Activated CD4-positive, alpha-beta T cell treated with anti-CD3 and anti-CD28 coated beads, Interleukin-2, amount 50 U/mL, for 48 hours (primary cell): ENCODE results near the gene RNPEPL1.

Experiments used
- DNase-seq, 2 experiments: peaks; one replicate each; pipeline ENCODE4 v3.0.0-alpha.2; 2020

Gene RNPEPL1

GRCh38 chr2:240539906-240540305, 28.4 kb upstream of the RNPEPL1 start:
- DNase-seq = no peak

DNA sequence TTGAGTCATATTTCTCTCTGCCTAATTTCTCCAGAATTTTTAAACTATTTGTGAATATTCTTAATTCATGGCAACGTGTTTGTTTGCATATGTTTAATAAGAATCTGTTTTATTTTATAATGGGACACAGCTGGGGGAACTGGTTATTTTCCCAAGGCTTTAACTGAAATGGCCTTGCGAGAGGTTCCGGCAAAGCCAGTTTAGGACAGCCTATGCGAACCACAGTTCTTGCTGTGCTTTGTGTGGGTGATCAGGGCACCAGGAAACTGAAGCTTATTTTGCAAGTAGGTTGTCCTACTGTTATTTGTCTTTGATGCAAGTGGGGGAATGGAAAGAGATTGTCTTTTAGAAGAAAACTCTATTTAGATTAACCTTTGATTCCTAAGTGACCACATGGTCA, 17.0 kb upstream of the RNPEPL1 start:
- DNase-seq = no peak

- DNase-seq = no peak
These were observed 16.5 kb upstream of the RNPEPL1 start for GRCh38 chr2:240551811-240552210.

GRCh38 chr2:240553956-240554480, 14.3 kb upstream of the RNPEPL1 start:
- no peak for DNase-seq

DNA sequence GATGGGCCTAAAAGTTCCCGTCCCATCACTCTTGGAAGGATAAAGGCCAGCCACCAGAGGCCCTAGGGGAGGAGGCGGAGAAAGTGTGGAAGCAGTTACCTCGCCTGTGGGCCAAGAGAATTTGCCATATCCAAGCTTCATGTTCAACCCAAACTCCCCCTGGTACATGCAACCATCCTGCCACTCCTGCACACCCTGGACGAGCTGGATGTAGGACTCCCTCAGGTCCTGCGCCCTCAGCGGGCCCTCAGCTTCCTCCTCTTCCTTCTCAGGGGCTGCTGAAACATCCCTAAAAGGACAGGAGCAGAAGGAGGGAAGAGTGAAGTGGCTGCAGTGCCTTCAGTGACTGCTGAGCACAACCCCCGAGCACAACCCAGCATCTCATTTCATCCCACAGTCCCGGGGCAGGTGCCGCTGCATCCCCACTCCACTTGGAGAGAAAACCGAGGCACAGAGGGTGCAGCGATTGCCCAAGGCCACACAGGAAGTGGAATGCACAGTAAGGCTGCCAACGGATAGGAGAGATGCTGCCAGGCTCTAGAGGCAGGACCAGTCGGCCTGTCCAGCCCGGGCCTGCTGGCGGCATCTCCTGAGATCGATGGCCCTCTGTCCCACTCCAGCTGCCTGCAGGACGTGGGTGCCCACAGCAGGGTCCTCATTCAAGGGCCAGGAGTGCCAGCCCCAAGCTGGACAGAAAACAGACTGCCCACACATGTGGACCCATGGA, 13.4 kb upstream of the RNPEPL1 start:
- no peak for DNase-seq

- no peak for DNase-seq
These were observed 12.6 kb upstream of the RNPEPL1 start for GRCh38 chr2:240555541-240556250.

- peak; percentile 74 to 78 for DNase-seq
These were observed 11.7 kb upstream of the RNPEPL1 start for GRCh38 chr2:240556553-240557100.

- DNase-seq = no peak
These were observed 11.1 kb upstream of the RNPEPL1 start for GRCh38 chr2:240557101-240557751.

- DNase-seq = peak; percentile 76 to 81
These were observed 10.5 kb upstream of the RNPEPL1 start, which contains the start of gene ANKMY1 for GRCh38 chr2:240557808-240558207. TSS of gene ANKMY1 (minus strand) at chr2:240557988. CDS start at chr2:240557335, 653 bp downstream.

DNA sequence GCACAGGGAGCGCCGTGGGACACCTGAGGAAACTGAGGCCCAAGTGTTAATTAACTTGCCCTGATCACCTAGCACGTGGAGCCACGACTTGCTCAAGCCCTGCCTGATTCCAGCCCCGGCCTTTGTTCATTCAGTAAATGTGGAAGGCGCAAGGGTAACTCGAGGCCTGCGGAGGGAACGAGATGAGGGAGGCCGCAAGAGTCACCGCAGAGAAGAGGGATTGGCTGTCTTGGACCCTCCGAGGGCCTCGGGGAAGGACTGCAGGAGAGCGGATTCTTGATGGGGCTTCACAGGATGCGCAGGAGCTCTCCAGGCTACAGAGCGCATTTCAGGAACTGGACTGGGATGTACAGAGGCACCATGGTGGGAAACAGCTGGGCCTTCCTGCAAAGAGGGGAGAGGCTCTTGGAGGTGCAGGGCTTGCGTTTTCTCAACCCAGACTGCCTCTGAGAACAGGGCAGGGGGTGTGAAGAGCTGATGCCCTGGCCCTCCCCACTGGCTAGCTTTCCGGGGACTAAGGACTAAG, 10.0 kb upstream of the RNPEPL1 start:
- DNase-seq = no peak

GRCh38 chr2:240559286-240559685, 9.0 kb upstream of the RNPEPL1 start:
- no peak for DNase-seq

GRCh38 chr2:240560084-240560479, 8.2 kb upstream of the RNPEPL1 start, which contains the start of gene DUSP28:
TSS of gene DUSP28 (plus strand) at chr2:240560357. CDS start at chr2:240560685, 328 bp downstream.
- DNase-seq = peak; percentile 91 to 92

DNA sequence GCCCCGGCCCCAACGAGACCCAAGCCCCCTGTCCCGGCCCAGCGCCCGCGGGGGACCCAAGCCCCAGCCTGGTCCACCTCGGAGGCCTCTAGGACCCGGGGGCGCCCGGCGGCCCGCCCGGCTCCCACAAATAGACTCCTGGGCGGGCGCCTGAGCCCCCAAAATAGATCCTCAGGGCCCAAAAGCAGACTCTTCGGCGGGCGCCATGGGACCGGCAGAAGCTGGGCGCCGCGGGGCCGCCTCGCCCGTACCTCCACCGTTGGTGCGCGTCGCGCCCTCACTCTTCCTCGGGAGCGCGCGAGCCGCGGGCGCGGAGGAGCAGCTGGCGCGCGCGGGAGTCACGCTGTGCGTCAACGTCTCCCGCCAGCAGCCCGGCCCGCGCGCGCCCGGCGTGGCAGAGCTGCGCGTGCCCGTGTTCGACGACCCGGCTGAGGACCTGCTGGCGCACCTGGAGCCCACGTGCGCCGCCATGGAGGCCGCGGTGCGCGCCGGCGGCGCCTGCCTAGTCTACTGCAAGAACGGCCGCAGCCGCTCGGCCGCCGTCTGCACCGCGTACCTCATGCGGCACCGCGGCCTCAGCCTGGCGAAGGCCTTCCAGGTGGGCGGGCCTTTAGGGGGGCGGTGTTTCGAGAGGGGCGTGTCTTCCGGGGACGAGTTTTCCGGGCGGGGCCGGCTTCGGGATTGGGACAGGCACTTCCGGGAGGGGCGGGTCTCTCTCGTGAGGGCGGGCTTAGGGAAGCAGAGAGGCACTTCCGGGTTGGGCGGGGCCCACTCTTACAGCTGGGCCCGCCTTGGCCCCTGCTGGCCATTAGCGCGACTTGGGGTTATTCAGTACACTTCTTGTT, 7.6 kb upstream of the RNPEPL1 start:
- peak; percentile 100 for DNase-seq

GRCh38 chr2:240561325-240561971, 6.8 kb upstream of the RNPEPL1 start:
- no peak for DNase-seq

DNA sequence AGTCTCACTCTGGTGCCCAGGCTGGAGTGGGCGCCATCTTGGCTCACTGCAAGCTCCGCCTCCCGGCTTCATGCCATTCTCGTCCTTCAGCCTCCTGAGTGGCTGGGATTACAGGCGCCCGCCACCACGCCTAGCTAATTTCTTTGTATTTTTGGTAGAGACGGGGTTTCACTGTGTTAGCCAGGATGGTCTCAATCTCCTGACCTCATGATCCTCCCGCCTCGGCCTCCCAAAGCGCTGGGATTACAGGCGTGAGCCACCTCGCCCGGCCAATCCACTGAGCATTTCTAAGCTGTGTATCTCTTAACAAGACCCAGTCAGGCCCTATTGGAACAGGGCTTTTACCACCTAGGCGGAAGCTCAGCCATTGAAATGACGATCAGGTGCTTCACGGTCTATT, 5.1 kb upstream of the RNPEPL1 start:
- peak in 1 of 2 experiments; percentile 2 for DNase-seq

- no peak for DNase-seq
These were observed 4.2 kb upstream of the RNPEPL1 start for GRCh38 chr2:240563951-240564560.

- DNase-seq = peak; percentile 54 to 60
These were observed 3.5 kb upstream of the RNPEPL1 start for GRCh38 chr2:240564561-240565332.

GRCh38 chr2:240565333-240566202, 2.7 kb upstream of the RNPEPL1 start:
- peak; percentile 89 to 92 for DNase-seq
